GM19351 (cell line): Measurements from ENCODE around the gene COL17A1.

Source experiments
- ATAC-seq: cut with Tn5 transposase; IDR thresholded peaks from one replicate; pipeline ENCODE4 v1.9.1; 2021; ENCODE audit warnings: mild to moderate bottlenecking, moderate library complexity; ENCODE audit not compliant: unreplicated experiment

COL17A1 gene

DNA sequence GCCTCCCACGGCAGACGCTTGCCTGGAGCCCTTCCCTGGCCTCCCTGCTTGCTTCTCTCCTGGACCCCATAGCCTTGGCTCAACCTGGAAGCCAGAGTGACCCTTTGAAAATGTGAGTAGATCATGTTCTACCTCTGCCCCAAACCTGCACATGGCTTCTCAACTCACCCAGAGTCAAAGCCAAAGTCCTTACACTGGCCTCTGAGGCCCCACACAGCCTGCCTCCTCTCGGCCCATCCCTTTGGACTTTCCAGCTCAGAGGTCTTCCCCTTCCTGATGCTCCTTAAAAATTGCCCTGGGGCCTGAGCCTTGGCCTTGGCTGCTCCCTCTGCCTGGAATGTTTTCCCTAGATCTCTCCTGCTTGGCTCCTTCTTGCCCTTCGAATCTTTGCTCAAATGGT lies 32.5 kb downstream of the COL17A1 start:
- ATAC-seq, result no peak

DNA sequence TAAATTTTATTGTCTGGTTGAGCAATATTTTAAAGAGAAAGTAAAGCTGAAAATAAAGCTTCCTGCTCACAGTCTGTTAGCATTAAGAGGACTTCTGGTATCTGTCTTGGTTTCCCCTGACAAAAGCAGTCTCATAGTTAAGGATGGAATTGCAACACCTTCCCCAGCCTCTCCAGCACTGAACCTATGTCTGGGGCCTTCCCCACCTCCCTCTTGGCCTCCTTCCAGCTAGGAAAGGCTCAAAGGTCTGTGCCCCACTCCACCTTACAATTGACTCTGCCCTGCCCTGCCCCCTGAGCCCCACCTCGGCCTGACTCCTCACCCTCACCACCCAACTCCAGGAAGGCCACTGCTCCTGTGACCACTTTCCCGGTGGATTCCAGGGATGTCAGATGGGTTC lies 33.2 kb downstream of the COL17A1 start:
- ATAC-seq, result no peak

DNA sequence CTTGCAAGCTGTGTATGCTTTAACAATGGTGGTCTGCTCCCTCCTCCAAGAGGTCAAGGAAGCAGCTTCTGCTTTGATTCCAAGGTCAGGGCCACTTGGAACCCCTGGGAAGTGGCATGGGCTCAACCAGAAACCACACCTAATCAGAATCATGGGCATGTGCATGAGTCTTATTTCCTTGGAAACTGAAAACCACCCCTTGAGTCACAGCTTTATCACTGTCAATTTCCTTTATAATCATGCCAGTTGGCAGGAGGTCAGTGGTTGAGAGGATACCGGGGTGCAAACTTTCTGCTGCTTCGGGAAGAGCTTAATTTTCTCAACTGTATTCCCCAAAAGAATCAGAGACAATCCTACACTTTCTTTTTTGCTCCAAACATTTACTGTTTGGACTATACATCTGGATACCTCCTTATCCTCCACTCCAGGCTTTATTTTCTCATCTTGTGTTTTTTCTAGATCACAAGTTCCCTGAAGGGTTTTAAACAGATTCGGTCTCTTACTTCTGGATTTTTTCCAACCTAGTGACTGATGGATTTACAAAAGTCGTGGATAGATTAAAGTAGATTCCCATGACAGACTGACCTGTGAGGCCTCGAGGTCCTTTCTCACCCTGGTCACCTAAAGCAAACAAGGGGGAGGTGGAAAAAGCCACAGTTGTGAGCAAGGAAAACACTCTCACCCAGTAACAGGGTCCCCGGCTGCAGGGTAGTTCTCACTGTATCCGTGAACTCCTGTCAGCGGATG lies 36.0 kb downstream of the COL17A1 start:
- no peak for ATAC-seq

DNA sequence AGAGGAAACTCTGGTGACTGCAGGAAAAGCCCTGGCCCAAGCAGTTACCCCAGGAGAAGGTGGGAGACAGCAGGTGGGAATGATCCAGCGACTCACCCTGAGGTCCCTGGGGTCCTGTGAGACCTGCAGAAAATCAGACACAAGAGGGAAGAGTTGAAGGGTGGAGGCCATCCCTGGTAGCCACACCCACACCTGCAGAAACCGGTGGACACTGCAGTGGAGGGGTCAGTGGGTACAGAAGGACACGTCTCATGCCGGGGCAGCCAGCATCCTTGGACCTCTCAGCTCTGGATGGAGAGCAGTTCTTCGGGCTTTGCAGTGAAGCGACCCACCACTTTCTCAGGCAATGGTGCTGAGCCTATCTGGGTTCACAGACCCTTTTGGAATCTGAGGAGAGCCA lies 39.0 kb downstream of the COL17A1 start:
- no peak for ATAC-seq

DNA sequence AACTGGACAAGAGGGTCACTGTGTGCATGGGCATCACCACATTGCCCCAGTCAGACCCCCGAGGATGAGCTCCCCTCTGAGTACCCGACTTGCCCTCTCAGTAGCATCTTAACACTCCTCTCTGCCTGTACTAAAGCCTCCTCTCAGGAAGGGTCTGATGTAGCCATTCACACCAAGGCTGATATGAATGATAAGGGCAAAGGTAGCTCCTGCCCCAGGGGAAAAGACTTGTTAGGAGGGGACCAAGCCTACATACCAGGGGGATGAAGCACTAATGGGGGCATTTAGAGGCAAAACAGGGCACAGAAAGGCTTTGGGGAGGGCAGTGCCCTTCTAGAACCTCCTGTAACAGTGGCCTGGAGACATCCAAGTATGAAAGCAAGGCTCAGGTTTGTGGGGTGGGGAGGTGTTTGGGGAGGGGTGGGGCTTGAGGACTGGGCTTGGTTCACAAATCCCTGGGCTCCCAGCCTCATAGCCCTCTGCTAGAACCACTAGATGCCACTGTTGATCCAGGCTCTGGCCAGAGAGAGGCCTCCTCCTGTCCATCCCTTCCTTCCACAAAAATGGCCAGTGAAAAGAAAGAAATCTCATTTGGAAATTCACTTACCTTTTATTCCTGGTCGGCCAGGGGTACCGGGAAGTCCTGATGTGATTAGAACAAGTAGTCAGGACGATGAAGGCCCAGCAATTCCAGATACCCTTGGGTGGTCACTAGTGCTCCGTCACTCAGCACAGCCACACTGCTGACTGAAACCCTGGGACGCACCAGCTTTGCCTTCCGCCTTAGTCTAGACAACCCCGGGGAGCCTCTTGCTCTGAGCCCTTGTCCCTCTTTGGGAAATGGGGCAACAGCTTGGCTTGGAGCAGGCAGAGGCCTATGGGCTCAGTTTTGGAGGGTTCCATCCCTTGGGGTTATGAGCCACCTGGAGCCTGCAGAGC lies 40.3 kb downstream of the COL17A1 start:
- no peak for ATAC-seq

DNA sequence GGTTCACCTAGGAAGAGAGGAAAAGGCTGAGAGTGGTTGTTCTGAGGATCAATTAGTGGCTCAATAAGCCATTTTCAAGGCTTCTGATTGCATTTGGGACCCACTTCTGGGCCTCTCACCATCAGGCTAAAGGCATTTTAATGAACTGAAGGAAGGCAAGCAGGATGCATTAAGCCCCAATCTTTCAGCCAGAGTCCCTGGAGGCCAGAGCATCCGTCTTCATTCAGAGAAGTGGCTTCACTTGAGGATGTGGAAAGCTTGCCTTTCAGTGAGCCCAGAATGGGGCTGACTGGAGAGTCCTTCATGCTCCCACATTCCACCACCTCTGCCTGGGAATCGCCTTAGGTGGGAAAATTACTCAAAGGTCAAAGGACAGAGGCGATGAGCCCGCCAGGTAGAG lies 41.8 kb downstream of the COL17A1 start:
- ATAC-seq, result no peak

DNA sequence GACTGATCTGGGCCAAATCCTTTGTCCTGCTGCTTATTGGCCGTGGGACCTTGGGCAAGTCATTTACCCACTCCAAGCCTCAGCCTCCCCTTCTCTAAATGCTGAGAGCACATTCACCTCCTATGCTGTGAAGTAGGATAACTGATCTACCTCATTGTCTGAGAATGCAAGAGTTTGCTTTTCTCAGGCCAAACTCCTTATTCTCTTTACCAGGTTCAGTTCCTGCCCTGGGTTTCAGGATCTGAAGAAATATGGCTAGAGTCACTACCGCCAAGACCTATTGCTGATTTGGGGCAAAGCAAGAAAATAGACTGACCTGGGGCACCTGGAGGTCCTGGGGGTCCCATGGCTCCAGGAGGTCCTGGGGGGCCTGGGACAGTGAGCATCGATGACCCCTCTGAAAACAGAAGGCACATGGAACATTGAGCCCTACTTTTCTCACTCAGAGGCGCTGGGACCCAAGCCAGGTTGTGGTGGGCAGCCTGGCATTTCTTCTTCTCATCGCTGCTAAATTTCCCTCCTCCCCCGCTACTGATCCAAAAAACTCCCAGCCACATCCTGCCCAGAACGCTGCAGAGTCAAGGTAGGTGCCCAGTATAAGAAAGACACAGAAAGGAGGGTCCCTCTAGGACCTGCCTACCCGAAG lies 42.4 kb downstream of the COL17A1 start:
- ATAC-seq, result no peak

DNA sequence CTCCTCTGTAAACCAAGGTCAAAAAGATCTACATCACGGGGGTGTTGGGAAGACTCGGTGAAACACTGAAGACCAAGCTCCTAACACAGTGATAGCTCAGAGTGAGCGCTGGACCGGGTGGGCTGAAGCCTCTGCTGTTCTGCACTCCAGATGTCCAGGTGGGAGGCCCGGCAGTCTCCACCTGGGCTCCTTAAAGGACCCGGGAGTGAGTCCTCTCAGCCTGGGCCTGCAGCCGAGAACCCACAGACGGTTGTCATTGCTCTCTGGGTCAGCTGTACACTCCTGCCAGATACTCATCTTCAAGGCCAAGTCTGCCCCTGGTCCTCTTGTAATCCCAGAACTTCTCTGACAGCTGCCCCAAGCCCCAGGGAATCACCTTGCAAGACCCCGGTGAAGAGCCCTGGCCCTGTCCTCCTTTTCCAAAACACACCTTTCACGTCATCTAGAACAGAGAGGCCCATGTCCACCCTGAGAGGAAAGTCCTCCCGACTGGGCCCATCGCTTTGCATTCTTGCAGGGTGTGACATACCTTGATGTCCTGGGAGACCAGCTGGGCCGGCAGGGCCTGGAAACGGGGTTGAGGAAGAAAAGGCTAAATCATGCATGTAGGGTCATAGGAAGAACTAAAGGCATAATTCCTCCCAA lies 43.7 kb downstream of the COL17A1 start:
- ATAC-seq, result no peak

DNA sequence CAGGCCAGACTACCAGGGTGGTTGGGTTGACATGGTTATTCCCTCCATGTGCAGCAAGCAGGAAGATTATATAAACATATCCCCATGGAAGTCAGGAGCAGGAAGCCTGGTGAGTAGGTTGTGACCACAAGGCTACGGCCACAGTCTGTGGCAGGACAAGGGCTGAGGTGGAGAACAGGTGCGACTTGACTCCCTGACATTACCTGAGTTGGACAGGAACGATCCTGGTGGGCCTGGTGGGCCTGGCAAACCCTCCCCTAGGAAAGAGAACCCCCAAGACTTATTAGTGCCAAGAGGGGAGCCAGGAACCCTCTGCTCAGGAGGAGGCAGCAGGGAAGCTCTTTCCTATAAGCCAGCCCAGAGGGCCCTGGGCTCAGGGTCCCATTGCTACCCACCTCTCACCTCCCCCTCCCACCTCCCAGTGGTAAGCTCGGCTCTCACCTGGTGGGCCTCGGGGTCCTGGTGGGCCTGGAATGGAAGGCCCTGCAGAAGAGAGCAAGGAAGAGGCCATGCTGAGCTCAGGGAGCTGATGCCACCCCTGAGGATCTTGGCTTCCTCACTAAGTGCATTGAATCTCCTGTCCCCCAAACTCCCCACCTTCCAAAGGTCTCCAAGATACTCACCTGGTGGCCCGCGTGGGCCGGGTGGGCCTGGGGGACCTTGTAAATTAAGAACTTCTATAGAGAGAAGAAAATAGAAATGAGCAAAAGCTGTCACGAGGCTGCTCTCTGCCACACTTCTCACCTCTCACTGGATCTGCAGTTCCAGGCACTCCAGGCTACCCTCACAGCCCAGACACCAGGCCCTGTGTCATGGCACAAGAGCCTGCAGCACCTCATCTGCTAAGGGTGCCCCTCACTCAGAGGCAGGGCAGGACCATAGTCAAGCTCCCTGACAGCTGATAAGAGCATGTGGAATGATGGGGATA lies 44.6 kb downstream of the COL17A1 start:
- no peak for ATAC-seq

DNA sequence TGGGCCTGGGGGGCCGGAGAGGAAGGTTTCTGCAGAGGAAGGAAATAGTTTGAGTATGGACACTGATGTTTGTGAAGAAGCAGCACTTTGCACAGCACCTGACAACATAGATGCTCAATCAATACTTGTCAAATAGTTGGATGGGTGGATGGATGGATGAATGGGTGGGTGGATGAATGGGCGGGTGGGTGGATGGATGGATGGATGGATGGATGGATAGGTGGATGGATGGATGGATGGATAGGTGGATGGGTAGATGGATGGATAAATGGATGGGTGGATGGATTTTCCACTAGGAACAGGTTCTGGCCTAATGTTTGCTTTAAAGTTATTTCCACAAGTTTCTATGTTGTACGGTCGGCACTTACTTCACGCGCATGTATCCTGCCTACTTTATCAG lies 45.3 kb downstream of the COL17A1 start:
- ATAC-seq, result no peak

DNA sequence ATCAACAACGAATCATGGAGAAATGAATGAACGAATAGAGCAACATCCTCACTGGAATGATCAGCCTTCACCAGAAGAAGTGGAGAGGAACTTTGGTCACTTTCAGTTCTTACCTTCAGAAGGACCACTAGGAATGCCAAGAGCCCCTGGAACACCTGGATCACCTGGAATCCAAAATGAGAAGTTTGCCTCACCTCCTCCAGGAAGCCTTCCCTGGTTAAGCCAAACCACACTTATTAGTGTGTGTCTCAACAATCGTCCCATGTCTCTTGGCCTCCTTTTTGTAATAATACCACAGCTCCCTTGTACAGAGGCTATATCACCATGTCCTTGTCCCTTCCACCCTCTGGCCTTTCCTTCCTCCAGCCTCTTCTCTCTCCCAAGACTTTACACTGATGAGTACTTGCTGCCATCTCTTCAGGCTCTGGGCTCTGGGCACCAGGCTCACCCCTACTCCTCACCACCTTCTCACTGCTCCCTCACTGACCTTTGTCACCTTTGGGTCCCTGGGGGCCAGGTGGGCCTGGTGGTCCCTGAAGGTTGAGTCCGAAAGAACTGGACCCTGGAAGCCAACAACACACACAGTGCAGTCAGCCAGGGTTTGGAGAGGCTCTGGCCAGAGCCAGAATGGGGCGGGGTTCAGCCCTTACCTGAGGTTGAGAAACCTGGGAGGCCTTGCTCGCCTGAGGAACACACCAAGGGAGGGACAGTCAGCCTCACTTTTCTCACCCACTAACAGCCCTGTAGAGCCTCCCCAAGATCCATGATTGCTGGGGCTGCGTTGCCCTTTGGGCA lies 46.5 kb downstream of the COL17A1 start:
- no peak for ATAC-seq

DNA sequence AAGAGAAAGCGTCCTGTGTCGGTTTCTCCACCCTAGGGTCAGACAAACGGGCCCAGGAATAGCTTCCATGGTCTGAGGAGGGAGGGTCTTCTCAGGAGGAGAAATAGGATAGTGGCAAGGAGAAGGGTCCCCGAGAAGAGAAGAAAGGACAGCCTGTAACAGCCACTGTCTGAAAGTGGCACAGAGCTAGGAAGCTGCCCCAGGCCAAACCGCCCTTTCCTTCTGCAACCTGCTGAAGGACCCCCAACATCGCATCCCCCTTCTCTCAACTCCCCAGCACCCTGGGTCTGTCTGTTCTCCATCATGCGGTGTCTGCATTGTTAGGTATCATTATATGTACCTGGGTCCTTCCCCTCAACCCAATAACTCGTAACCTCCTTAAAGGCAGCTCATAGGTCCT lies 47.1 kb downstream of the COL17A1 start:
- ATAC-seq, result no peak

DNA sequence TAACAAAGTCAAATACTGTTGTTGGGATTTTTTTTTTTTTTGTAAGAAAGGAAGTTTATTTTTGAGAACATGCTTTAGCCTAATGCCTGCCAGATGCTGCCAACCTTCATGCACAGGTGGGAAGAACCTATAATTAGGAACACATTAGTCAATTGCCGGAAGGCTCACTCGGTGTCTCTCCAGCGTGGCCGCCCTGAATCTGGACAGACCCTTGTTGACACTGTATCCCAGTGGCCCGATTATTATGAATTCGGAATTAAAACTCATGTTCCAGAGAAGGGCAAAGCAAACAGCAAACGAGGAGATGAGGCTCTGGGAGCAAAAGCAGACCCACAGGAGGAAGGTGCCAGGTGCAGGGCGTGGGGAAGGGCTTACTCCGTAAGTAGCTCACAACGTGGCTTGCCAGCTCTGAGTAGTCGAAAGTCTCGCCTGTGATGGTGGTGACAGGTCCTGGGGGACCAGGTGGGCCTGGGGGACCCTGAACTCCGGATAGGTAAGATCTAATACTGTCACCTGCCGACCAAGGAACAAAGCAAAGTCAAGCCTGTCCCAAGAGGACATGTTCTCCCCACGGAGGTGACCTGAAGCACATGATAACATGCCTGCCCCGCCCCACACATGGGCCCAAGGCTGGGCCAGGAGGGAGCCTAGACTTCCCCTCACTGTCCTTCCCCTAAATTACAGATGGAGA lies 48.3 kb downstream of the COL17A1 start:
- ATAC-seq, result no peak

DNA sequence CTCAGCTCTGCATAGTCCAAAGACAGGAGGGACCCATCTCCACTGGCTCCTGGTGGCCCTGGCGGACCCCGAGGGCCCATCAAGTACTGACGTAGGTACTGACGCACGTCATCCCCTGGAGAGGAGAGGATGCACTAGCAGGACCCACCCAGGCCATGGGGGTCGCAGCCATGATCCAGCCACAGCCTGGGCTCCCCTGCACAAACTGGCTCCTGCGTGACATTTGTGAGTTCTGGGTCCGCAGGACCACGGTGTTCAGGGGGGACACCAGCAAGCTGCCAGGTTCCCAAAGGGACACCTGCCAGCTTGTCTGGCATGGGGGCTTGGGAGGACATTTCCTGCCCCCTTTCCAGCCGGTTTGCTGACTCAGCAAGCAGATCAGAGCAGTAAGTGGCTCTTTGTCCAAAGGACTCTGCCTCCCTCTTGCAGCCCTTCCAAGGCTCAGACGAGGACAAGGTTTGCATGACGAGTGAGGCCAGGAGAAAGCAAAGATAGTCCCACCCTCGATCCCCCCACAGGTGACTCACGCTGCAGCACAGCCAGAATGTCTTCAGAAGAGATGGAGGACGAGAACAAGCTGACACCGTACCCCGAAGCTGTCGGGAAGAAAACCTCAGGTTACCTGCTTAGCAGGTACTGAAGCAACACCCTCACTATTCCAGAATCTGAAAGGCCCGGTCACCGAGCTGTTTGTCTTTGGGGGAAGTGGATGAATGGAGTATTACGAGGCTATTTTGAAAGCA lies 49.0 kb downstream of the COL17A1 start:
- no peak for ATAC-seq

DNA sequence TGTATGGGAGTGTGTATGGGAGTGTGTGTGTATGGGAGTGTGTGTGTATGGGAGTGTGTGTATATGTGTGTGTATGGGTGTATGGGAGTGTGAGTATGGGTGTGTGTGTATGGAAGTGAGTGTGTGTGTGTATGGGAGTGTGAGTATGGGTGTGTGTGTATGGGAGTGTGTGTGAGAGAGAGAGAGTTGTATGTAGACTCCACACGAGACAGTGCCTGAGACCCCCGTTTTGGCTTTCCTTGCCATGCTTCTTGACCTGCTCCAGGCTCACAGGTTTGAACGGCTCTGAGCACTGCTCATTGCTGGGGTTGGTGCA lies 49.7 kb downstream of the COL17A1 start:
- no peak for ATAC-seq

DNA sequence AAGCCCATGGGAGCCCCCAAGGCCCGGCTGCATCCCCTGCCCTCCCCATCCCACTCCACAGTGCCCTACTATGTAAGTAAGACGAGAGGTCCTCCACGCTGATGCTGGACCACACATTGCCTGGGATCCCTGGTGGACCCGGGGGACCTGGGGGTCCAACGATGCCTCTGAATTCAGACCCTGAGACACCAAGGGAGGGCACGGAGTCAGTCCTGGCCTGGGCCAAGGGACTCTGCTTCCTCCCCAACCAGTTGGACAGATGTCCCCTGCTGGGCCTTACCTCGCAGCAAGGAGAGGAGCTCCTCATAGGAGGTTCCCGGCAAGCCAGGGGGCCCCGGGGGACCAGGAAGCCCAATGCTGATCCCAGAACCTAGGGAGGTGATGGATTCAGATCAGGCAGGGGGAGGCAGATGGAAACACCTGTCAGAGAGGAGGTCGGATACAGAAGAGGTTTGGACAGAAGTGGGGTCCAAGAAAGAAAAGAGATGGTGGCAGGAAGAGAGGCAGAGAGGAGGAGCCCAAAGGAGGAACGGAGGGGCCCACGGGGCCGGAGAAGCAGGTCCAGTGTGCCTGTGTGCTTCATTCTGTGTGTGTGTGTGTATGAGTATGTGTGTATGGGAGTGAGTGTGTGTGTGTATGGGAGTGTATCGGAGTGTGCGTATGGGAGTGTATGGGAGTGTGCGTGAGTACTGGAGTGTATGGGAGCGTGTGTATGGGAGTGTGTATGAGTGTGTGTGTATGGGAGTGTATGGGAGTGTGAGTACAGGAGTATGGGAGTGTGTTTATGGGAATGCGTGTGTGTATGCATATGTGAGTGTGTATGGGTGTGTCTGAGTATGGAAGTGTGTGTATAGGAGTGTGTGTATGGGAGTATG lies 50.2 kb downstream of the COL17A1 start:
- no peak for ATAC-seq
